ENCODE measurements around the gene FGF22. TPM values are rescaled to one million over a fixed set of nuclear protein-coding genes. Genes with fewer than 3 reads are reported as not detected.

FGF22 gene
- total and polyA plus RNA-seq, 4 donors = 0.08 TPM; not detected in 3

GRCh38 chr19:611481-611868 lies 28.2 kb upstream of the FGF22 start:
- Histone ChIP-seq H3K27ac (ENCODE audit: low read depth in 1 of 2, low read length in 2 of 2) (no peak overlapping the region), H3K4me3 (ENCODE audit: low read depth in 1 of 3, low read length in 3 of 3) (no peak overlapping the region), H3K27me3 (ENCODE audit: control insufficient read depth in 4 of 4, insufficient read depth in 4 of 4, low read length in 3 of 4) (no peaks in the 10 kb centered on the region), H3K36me3 (ENCODE audit: control insufficient read depth in 4 of 4, insufficient read depth in 3 of 4, low read depth in 1 of 4, low read length in 3 of 4) (peaks cover 0 to 2% (median 0%) of the 10 kb centered on the region in 4 donors), H3K9me3 (ENCODE audit: control insufficient read depth in 4 of 4, low read length in 3 of 4) (no peaks in the 10 kb centered on the region), H3K9ac (ENCODE audit: low read depth in 1 of 2, low read length in 2 of 2) (no peak overlapping the region), H3K4me1 (ENCODE audit: control insufficient read depth in 4 of 4, insufficient read depth in 4 of 4, low read length in 3 of 4) (peaks cover 0 to 4% (median 3%) of the 10 kb centered on the region in 4 donors)
- no peak for DNase-seq (ENCODE audit: low spot score)
- TF ChIP-seq CTCF (IDR thresholded peaks at IDR 0.05; ENCODE audit: low read depth, low read length, missing input control) (no peak), HNF4A (conservative IDR thresholded peaks at IDR 0.05) (no peak), REST (IDR thresholded peaks at IDR 0.05) (no peak), NR2F2 (IDR thresholded peaks at IDR 0.05) (no peak), TAF1 (conservative IDR thresholded peaks at IDR 0.05) (no peak), FOXA1 (IDR thresholded peaks at IDR 0.05) (no peak), YY1 (IDR thresholded peaks at IDR 0.05) (no peak), ZBTB33 (IDR thresholded peaks at IDR 0.05) (no peak), MAX (IDR thresholded peaks at IDR 0.05) (no peak)
- WGBS = 75% methylated on average over 13 of the region's 13 CpGs

- no peak overlapping the region for H3K9ac ChIP-seq (ENCODE audit: low read depth in 1 of 2, low read length in 2 of 2)
- H3K27ac ChIP-seq (ENCODE audit: low read depth in 1 of 2, low read length in 2 of 2) = no peak overlapping the region
- DNase-seq (ENCODE audit: low spot score) = no peak
- H3K27me3 ChIP-seq (ENCODE audit: control insufficient read depth in 4 of 4, insufficient read depth in 4 of 4, low read length in 3 of 4) = no peaks in the 10 kb centered on the region
- H3K36me3 ChIP-seq (ENCODE audit: control insufficient read depth in 4 of 4, insufficient read depth in 3 of 4, low read depth in 1 of 4, low read length in 3 of 4) = peaks cover 0 to 4% (median 1%) of the 10 kb centered on the region in 4 donors
- 93% methylated on average over 33 of the region's 33 CpGs for WGBS
- H3K4me3 ChIP-seq (ENCODE audit: low read depth in 1 of 3, low read length in 3 of 3) = no peak overlapping the region
- H3K9me3 ChIP-seq (ENCODE audit: control insufficient read depth in 4 of 4, low read length in 3 of 4) = no peaks in the 10 kb centered on the region
- TF ChIP-seq RXRA (IDR thresholded peaks at IDR 0.05) = no peak
- no peak for TF ChIP-seq ATF3 (IDR thresholded peaks at IDR 0.05)
- no peak for TF ChIP-seq REST (IDR thresholded peaks at IDR 0.05)
- TF ChIP-seq HNF4A (conservative IDR thresholded peaks at IDR 0.05) = no peak
- no peak for TF ChIP-seq MAX (IDR thresholded peaks at IDR 0.05)
- no peak for TF ChIP-seq TAF1 (conservative IDR thresholded peaks at IDR 0.05)
- no peak for TF ChIP-seq RAD21 (IDR thresholded peaks at IDR 0.05)
- TF ChIP-seq GABPA (IDR thresholded peaks at IDR 0.05 in 1 of 2, conservative IDR thresholded peaks at IDR 0.05 in 1 of 2) = no peak
- TF ChIP-seq FOXA2 (IDR thresholded peaks at IDR 0.05) = no peak
- TF ChIP-seq JUND (IDR thresholded peaks at IDR 0.05) = no peak
- TF ChIP-seq HNF4G (IDR thresholded peaks at IDR 0.05) = no peak
- TF ChIP-seq SP1 (IDR thresholded peaks at IDR 0.05) = no peak
- no peak for TF ChIP-seq EGR1 (IDR thresholded peaks at IDR 0.05; ENCODE audit: low read depth in 2 of 2)
- no peak for TF ChIP-seq ZBTB33 (IDR thresholded peaks at IDR 0.05)
- no peak for TF ChIP-seq FOXA1 (IDR thresholded peaks at IDR 0.05)
- no peak for TF ChIP-seq NR2F2 (IDR thresholded peaks at IDR 0.05)
- peaks cover 0 to 4% (median 3%) of the 10 kb centered on the region in 4 donors for H3K4me1 ChIP-seq (ENCODE audit: control insufficient read depth in 4 of 4, insufficient read depth in 4 of 4, low read length in 3 of 4)
Observed at GRCh38 chr19:612941-613340, 26.7 kb upstream of the FGF22 start.

All from liver (tissue), 9 donors.